RKO (cell line): ENCODE results near the gene MAP4K4.
A peak's percentile ranks its signal among the peaks of the same experiment; 100 is the strongest.
"Not testable (repeated sequence)": the region's sequence is repeated elsewhere in the genome, so short reads cannot be mapped to it uniquely, and the experiment has no call there.

Source experiments
- DNase-seq: peaks from one replicate; pipeline ENCODE4 v3.0.0-alpha.2; 2016; ENCODE audit warnings: low spot score

The MAP4K4 gene

GRCh38 chr2:101766871-101767739, 69.6 kb downstream of the MAP4K4 start:
- no peak for DNase-seq

GRCh38 chr2:101768556-101769220, 71.2 kb downstream of the MAP4K4 start:
- no peak for DNase-seq

- not testable (repeated sequence) for DNase-seq
Observed at GRCh38 chr2:101769726-101770125, 72.2 kb downstream of the MAP4K4 start.

- DNase-seq = peak; percentile 46
Observed at GRCh38 chr2:101770726-101771125, 73.2 kb downstream of the MAP4K4 start.

GRCh38 chr2:101771227-101771902, 73.9 kb downstream of the MAP4K4 start:
- no peak for DNase-seq

GRCh38 chr2:101771910-101772321, 74.4 kb downstream of the MAP4K4 start:
- DNase-seq = no peak

GRCh38 chr2:101773137-101773536, 75.6 kb downstream of the MAP4K4 start:
- no peak for DNase-seq

GRCh38 chr2:101773961-101774360, 76.5 kb downstream of the MAP4K4 start:
- DNase-seq = not testable (repeated sequence)

GRCh38 chr2:101775092-101775491, 77.6 kb downstream of the MAP4K4 start:
- DNase-seq = no peak

- no peak for DNase-seq
Observed at GRCh38 chr2:101775636-101776035, 78.1 kb downstream of the MAP4K4 start.

- DNase-seq = no peak
Observed at GRCh38 chr2:101776172-101777043, 78.9 kb downstream of the MAP4K4 start.

- no peak for DNase-seq
Observed at GRCh38 chr2:101777337-101777736, 79.8 kb downstream of the MAP4K4 start.

GRCh38 chr2:101778102-101778501, 80.6 kb downstream of the MAP4K4 start:
- no peak for DNase-seq

- no peak for DNase-seq
Observed at GRCh38 chr2:101779190-101779589, 81.7 kb downstream of the MAP4K4 start.

GRCh38 chr2:101779656-101780055, 82.1 kb downstream of the MAP4K4 start:
- DNase-seq = no peak

- DNase-seq = no peak
Observed at GRCh38 chr2:101781326-101781725, 83.8 kb downstream of the MAP4K4 start.

GRCh38 chr2:101781791-101782426, 84.4 kb downstream of the MAP4K4 start:
- DNase-seq = no peak

- no peak for DNase-seq
Observed at GRCh38 chr2:101782427-101782792, 84.9 kb downstream of the MAP4K4 start.

- DNase-seq = no peak
Observed at GRCh38 chr2:101787097-101787496, 89.6 kb downstream of the MAP4K4 start.

- DNase-seq = no peak
Observed at GRCh38 chr2:101788565-101788964, 91.1 kb downstream of the MAP4K4 start.
